K562 (cell line): ENCODE results near the gene RFT1. TPM values are rescaled to one million over a fixed set of nuclear protein-coding genes. Genes with fewer than 3 reads are reported as not detected.

ENCODE experiments used
- ATAC-seq: fragments of 200-7000 bp; cut with Tn5 transposase; 3 replicates; pipeline ENCODE4 v1.9.1; 2020; ENCODE audit warnings: moderate library complexity
- BruUV-seq: library from RNA; stranded (reverse); fragments of 400-500 nt; replicated peaks from 2 replicates; lab custom pipeline; 2021; lab: Mats Ljungman, UMichigan
- CTCF ChIA-PET: fragments of 300-600 bp; formaldehyde crosslinking; extraction: SDS; loops from one replicate; lab custom pipeline; 2021; ENCODE audit warnings: low intra/inter-chr PET ratio; lab: Yijun Ruan, JAX
- POLR2A ChIA-PET: fragments of 300-600, 350-650 bp; sonication (Branson Sonifier 250); formaldehyde crosslinking; extraction: SDS; loops from one replicate; lab custom pipeline; 2021; ENCODE audit warnings: antibody characterized with exemption, inconsistent platforms; lab: Yijun Ruan, JAX
- DNase-seq, 4 experiments: peaks; one replicate each; pipeline versions ENCODE4 v3.0.0 to v3.0.0-alpha.2; 2011 to 2018; ENCODE audit warnings: low spot score in 3 of 4, mixed read lengths in 3 of 4; ENCODE audit errors: extremely low read depth in 1 of 4
- FAIRE-seq: peaks from 2 replicates; lab custom pipeline; 2011; peaks lifted over from hg19 to GRCh38; lab: Jason Lieb, UNC
- H2AFZ ChIP-seq: 2 replicates; pipeline ENCODE4 v1.6.0; 2011; ENCODE audit warnings: low read depth, low read length, control low read depth, inconsistent platforms
- H3K27ac ChIP-seq: fragments of 200-600 bp; 3 replicates; pipeline ENCODE4 v1.8.0; 2011; ENCODE audit warnings: low read depth, mild to moderate bottlenecking, control low read depth, inconsistent platforms, low read length, moderate library complexity, mixed read lengths; ENCODE audit errors: extremely low read depth
- H3K27me3 ChIP-seq, 2 experiments: fragments of 300-600 bp in 1 of 2; 2 replicates in 1 of 2; 3 replicates in 1 of 2; pipeline versions ENCODE4 v1.6.0 to v1.8.0; 2011; ENCODE audit warnings: inconsistent platforms in 2 of 2, low read length in 2 of 2, mild to moderate bottlenecking in 1 of 2, mixed read lengths in 1 of 2, moderate library complexity in 1 of 2; ENCODE audit not compliant: control insufficient read depth in 2 of 2, insufficient read depth in 2 of 2
- H3K36me3 ChIP-seq: fragments of 300-600 bp; 3 replicates; pipeline ENCODE4 v1.8.0; 2011; ENCODE audit warnings: mild to moderate bottlenecking, low read length, inconsistent platforms; ENCODE audit not compliant: control insufficient read depth, insufficient read depth
- H3K4me1 ChIP-seq, 2 experiments: fragments of 200-600 bp in 1 of 2; replicated peaks in 1 of 2; 2 replicates in 1 of 2; 3 replicates in 1 of 2; pipeline versions ENCODE4 v1.5.1 to v1.8.0; 2011; ENCODE audit warnings: inconsistent platforms in 2 of 2, low read length in 2 of 2, mild to moderate bottlenecking in 1 of 2, mixed read lengths in 1 of 2, moderate library complexity in 1 of 2; ENCODE audit not compliant: control insufficient read depth in 2 of 2, insufficient read depth in 2 of 2
- H3K4me2 ChIP-seq: 2 replicates; pipeline ENCODE4 v1.6.1; 2011; ENCODE audit warnings: low read length, control low read depth, inconsistent platforms, mixed read lengths; ENCODE audit not compliant: insufficient read depth
- H3K4me3 ChIP-seq: fragments of 200-600 bp; sonication (generic), shearing (Covaris generic); 2 replicates; pipeline ENCODE4 v1.5.1; 2016; ENCODE audit warnings: control low read depth, inconsistent platforms
- H3K79me2 ChIP-seq: fragments of 200-600 bp; 3 replicates; pipeline ENCODE4 v1.8.0; 2011; ENCODE audit warnings: low read length, inconsistent platforms; ENCODE audit not compliant: control insufficient read depth, insufficient read depth
- H3K9ac ChIP-seq, 2 experiments: 2 replicates each; pipeline versions ENCODE4 v1.6.0 to v1.6.1; 2011; ENCODE audit warnings: low read depth in 2 of 2, low read length in 2 of 2, control low read depth in 1 of 2, inconsistent platforms in 1 of 2, mild to moderate bottlenecking in 1 of 2, mixed read lengths in 1 of 2; ENCODE audit not compliant: insufficient read depth in 1 of 2
- H3K9me1 ChIP-seq: one replicate; pipeline ENCODE4 v1.6.0; 2011; ENCODE audit warnings: inconsistent platforms, mild to moderate bottlenecking, low read length, moderate library complexity; ENCODE audit not compliant: control insufficient read depth, insufficient read depth
- H3K9me3 ChIP-seq: replicated peaks from 2 replicates; pipeline ENCODE4 v1.5.1; 2011; ENCODE audit warnings: low read depth, low read length, inconsistent platforms; ENCODE audit not compliant: control insufficient read depth, insufficient read depth
- H4K20me1 ChIP-seq: replicated peaks from 2 replicates; pipeline ENCODE4 v1.6.1; 2011; ENCODE audit warnings: low read length, inconsistent platforms, mixed read lengths; ENCODE audit not compliant: control insufficient read depth, insufficient read depth
- ELF1 ChIP-seq: fragments of 200-800 bp; sonication (Bioruptor generic); IDR thresholded peaks from 2 replicates; pipeline ENCODE4 v1.6.1; 2016; ENCODE audit warnings: missing genetic modification characterization, missing compliant biosample characterization
- GABPB1 ChIP-seq: sonication (generic); formaldehyde crosslinking; IDR thresholded peaks from 2 replicates; pipeline ENCODE4 v1.8.0; 2022; ENCODE audit warnings: mild to moderate bottlenecking, missing genetic modification reagents
- GATAD2B ChIP-seq: fragments of 450-650 bp; IDR thresholded peaks from 2 replicates; pipeline ENCODE4 v1.6.1; 2017; ENCODE audit warnings: mild to moderate bottlenecking, borderline replicate concordance
- POLR2G ChIP-seq: fragments of 200-400 bp; formaldehyde crosslinking; IDR thresholded peaks from 2 replicates; pipeline ENCODE4 v1.6.1; 2017; ENCODE audit warnings: low read depth, mild to moderate bottlenecking, antibody characterized with exemption, low read length, moderate library complexity
- RB1 ChIP-seq: fragments of 450-650 bp; IDR thresholded peaks from 2 replicates; pipeline ENCODE4 v1.6.1; 2017; ENCODE audit warnings: low read depth, mild to moderate bottlenecking
- RBM25 ChIP-seq: fragments of 200-400 bp; formaldehyde crosslinking; IDR thresholded peaks from 2 replicates; pipeline ENCODE4 v1.6.1; 2018; ENCODE audit warnings: low read length, low read depth, moderate library complexity; ENCODE audit not compliant: severe bottlenecking
- RERE ChIP-seq: sonication (generic); formaldehyde crosslinking; IDR thresholded peaks from 2 replicates; pipeline ENCODE4 v1.8.0; 2023; ENCODE audit warnings: missing genetic modification reagents, mild to moderate bottlenecking, borderline replicate concordance
- SNRNP70 ChIP-seq: fragments of 200-400 bp; formaldehyde crosslinking; optimal IDR thresholded peaks from 2 replicates; pipeline ENCODE3; 2017; ENCODE audit warnings: low read depth, low read length
- TBL1XR1 ChIP-seq, 2 experiments: IDR thresholded peaks; 2 replicates each; pipeline ENCODE4 v1.6.1; 2012; ENCODE audit warnings: improper control_type of control experiment in 2 of 2, low read length in 2 of 2, mild to moderate bottlenecking in 1 of 2
- TEAD4 ChIP-seq, 2 experiments: sonication (generic) in 1 of 2; formaldehyde crosslinking in 1 of 2; IDR thresholded peaks; 2 replicates each; pipeline versions ENCODE4 v1.6.1 to v1.8.0; 2012 to 2022; ENCODE audit warnings: borderline replicate concordance in 1 of 2, inconsistent platforms in 1 of 2, low read length in 1 of 2, mild to moderate bottlenecking in 1 of 2, missing genetic modification reagents in 1 of 2
- VEZF1 ChIP-seq: fragments of 200-800 bp; sonication (Bioruptor generic); IDR thresholded peaks from 2 replicates; pipeline ENCODE4 v1.6.1; 2017; ENCODE audit warnings: missing genetic modification characterization, missing compliant biosample characterization
- ZBTB1 ChIP-seq: sonication (generic); formaldehyde crosslinking; IDR thresholded peaks from 2 replicates; pipeline ENCODE4 v1.8.1; 2023; ENCODE audit warnings: missing genetic modification reagents, low read depth, mild to moderate bottlenecking, borderline replicate concordance
- ZEB2 ChIP-seq: fragments of 450-650 bp; IDR thresholded peaks from 2 replicates; pipeline ENCODE4 v1.6.1; 2016
- ZKSCAN8 ChIP-seq: fragments of 200-800 bp; sonication (Bioruptor generic); IDR thresholded peaks from 2 replicates; pipeline ENCODE4 v1.6.1; 2016; ENCODE audit warnings: missing genetic modification characterization, missing compliant biosample characterization
- WGBS: fragments of 100-300 bp; shearing (Covaris generic); methylation state at CpG from one replicate; pipeline ENCODE4 v1.1.6; 2016; ENCODE audit warnings: low coverage, mixed read lengths; ENCODE audit not compliant: insufficient coverage; ENCODE audit errors: missing lambda C conversion rate; 5-methylcytosine and 5-hydroxymethylcytosine counted together
- in situ Hi-C: fragments of 300-500 bp; cut with MboI; formaldehyde crosslinking; loops from 4 replicates; pipeline ENCODE4 v1.15.0; 2018; ENCODE audit warnings: inconsistent platforms, mixed read lengths
- intact Hi-C: fragments of 100-400 bp; cut with micrococcal nuclease; formaldehyde crosslinking; loops from 2 replicates; pipeline ENCODE4 v1.14.2; 2022
- polyA plus RNA-seq, 8 experiments: library from polyadenylated mRNA; depleted of rRNA in 4 of 8; stranded (reverse) in 5 of 8; unstranded in 3 of 8; fragments of >200 nt; fragmentation: Nextera tagmentation in 2 of 8; fragmentation: Illumina TruSeq in 1 of 8; extraction: Ambion mirVana in 2 of 8; extraction: Trizol in 1 of 8; gene quantifications; 2 replicates each; pipeline versions ENCODE4 v1.2.1 to v1.2.3, GENCODE V29; 2011 to 2014; ENCODE audit warnings: inconsistent platforms in 1 of 8, missing spikeins in 1 of 8
- total RNA-seq, 7 experiments: library from RNA; depleted of rRNA in 6 of 7; stranded (reverse); fragments of >200 nt in 6 of 7; fragmentation: Illumina TruSeq in 2 of 7; extraction: Trizol in 2 of 7; gene quantifications; 2 replicates each; pipeline versions ENCODE4 v1.2.1 to v1.2.3, GENCODE V29; 2011 to 2021; ENCODE audit warnings: low replicate concordance in 1 of 7

The RFT1 gene
- total and polyA plus RNA-seq, 9 of the 15 experiments (the other 6 are each of a cell fraction or from before 2014, with no cell fraction given) = 4.4 to 23.8 (median 8.9) TPM

- Histone ChIP-seq H4K20me1 (peaks cover 6% of the 10 kb centered on the region), H3K36me3 (no peaks in the 10 kb centered on the region), H3K4me2 (peak within 1 kb of the TSS; percentile 73), H3K27ac (peak within 1 kb of the TSS; percentile 55; the same call in 1 of the 3 replicates), H3K4me1 (peaks cover 13 to 37% of the 10 kb centered on the region in 2 experiments; a peak in 4 of 5 replicates), H3K4me3 (peak within 1 kb of the TSS; percentile 70), H3K9ac (peak within 1 kb of the TSS; percentile 74 to 94), H3K79me2 (peaks cover 14% of the 10 kb centered on the region), H3K9me3 (no peaks in the 10 kb centered on the region), H3K9me1 (peaks cover 4% of the 10 kb centered on the region), H2AFZ (peak within 1 kb of the TSS; percentile 81), H3K27me3 (peaks cover 0 to 14% of the 10 kb centered on the region in 2 experiments; a peak in 2 of 5 replicates)
- in situ Hi-C loops (no loop called here), intact Hi-C loops (no loop called here)
- ATAC-seq (peak; percentile 83), FAIRE-seq (no peak), DNase-seq (peak; percentile 75 to 93 (median 92))
- 3% methylated on average over 38 of the region's 88 CpGs for WGBS
- BruUV-seq = no TSS peak
- ChIA-PET POLR2A (interaction anchor here (0.6 kb wide), 1 partner anchor 9 kb away, joined by 3 read pairs; no protein-coding TSS in a partner anchor), CTCF (interaction anchor here (0.7 kb wide), 1 partner anchor 418 kb away, joined by 5 read pairs; no protein-coding TSS in a partner anchor)
- TF ChIP-seq RERE (CRISPR knock-in tag) (no peak), GABPB1 (CRISPR knock-in tag) (0 out of 2 replicates have a peak, but pooled peaks have one; percentile 39), ZEB2 (no peak), ZBTB1 (0 out of 2 replicates have a peak, but pooled peaks have one; percentile 4), POLR2G (peak; percentile 61; the same call in 1 of the 2 replicates), SNRNP70 (no peak), GATAD2B (peak; percentile 57; the same call in 1 of the 2 replicates), TEAD4 (IDR thresholded peaks at IDR 0.05; ENCODE audit: low read length) (no peak), TEAD4 (CRISPR knock-in tag; IDR thresholded peaks at IDR 0.05; ENCODE audit: borderline replicate concordance) (no peak), RBM25 (peak; percentile 81), TBL1XR1 (IDR thresholded peaks at IDR 0.05; ENCODE audit: low read length in 2 of 2) (no peak), RB1 (peak; percentile 36; the same call in 1 of the 2 replicates), ZKSCAN8 (no peak), VEZF1 (CRISPR knock-in tag) (peak; percentile 60), ELF1 (tag) (peak; percentile 66; the same call in 1 of the 2 replicates)
Observed at GRCh38 chr3:53160660-53161449, 30.6 kb upstream of the RFT1 start, which contains the start of gene PRKCD. Gene PRKCD (plus strand): TSS chr3:53161209. CDS start chr3:53178423, 17,214 bp downstream.
